NCI-H2081 (cell line): Measurements from ENCODE around the gene ZNF883.

Experiments
- DNase-seq, 2 experiments: peaks; one replicate each; lab custom pipeline; 2025; lab: John Stamatoyannopoulos, UW

The ZNF883 gene

GRCh38 chr9:112917987-112918362 is 94.0 kb downstream of the ZNF883 start:
- no peak for DNase-seq

- no peak for DNase-seq
These were observed 94.7 kb downstream of the ZNF883 start for GRCh38 chr9:112917047-112917986.

GRCh38 chr9:112914524-112914923 is 97.5 kb downstream of the ZNF883 start:
- no peak for DNase-seq

GRCh38 chr9:112913326-112913725 is 98.7 kb downstream of the ZNF883 start:
- DNase-seq = no peak

- no peak for DNase-seq
These were observed 99.4 kb downstream of the ZNF883 start for GRCh38 chr9:112912636-112913035.

GRCh38 chr9:112911736-112912135 is 100.3 kb downstream of the ZNF883 start:
- no peak for DNase-seq
